OCI-LY7 (cell line): ENCODE measurements around the gene SYK. TPM values are rescaled to one million over a fixed set of nuclear protein-coding genes. Genes with fewer than 3 reads are reported as not detected.

Experiments used
- BruUV-seq: library from RNA; stranded (reverse); fragments of 400-500 nt; replicated peaks from 2 replicates; lab custom pipeline; 2021; lab: Mats Ljungman, UMichigan
- CTCF ChIA-PET: fragments of 300-600 bp; sonication (Branson Sonifier 250); formaldehyde crosslinking; loops from one replicate; lab custom pipeline; 2022; ENCODE audit warnings: antibody characterized with exemption; ENCODE audit not compliant: unreplicated experiment; lab: Charles Lee
- POLR2A ChIA-PET: fragments of 300-600 bp; sonication (Branson Sonifier 250); formaldehyde crosslinking; loops from one replicate; lab custom pipeline; 2022; ENCODE audit warnings: antibody characterized with exemption; lab: Charles Lee
- DNase-seq: peaks from one replicate; pipeline ENCODE4 v3.0.0-alpha.2; 2015; ENCODE audit warnings: low spot score
- H2AFZ ChIP-seq: fragments of 200-600 bp; sonication (generic), shearing (Covaris generic); 2 replicates; pipeline ENCODE4 v1.6.1; 2014; ENCODE audit warnings: mild to moderate bottlenecking, antibody characterized with exemption, low read length, moderate library complexity
- H3K27ac ChIP-seq: fragments of 200-600 bp; sonication (generic); 2 replicates; pipeline ENCODE4 v1.5.1; 2014; ENCODE audit warnings: mixed run types, low read depth, mild to moderate bottlenecking, moderate library complexity, low read length, inconsistent platforms; ENCODE audit not compliant: poor library complexity, severe bottlenecking
- H3K36me3 ChIP-seq: fragments of 200-600 bp; sonication (generic); 2 replicates; pipeline ENCODE4 v1.6.1; 2014; ENCODE audit warnings: mild to moderate bottlenecking, antibody characterized with exemption, low read length, moderate library complexity, mixed read lengths; ENCODE audit not compliant: insufficient read depth
- H3K4me1 ChIP-seq: fragments of 200-600 bp; sonication (generic); 2 replicates; pipeline ENCODE4 v1.5.1; 2014; ENCODE audit warnings: mild to moderate bottlenecking, low read length; ENCODE audit not compliant: insufficient read depth, poor library complexity, severe bottlenecking
- H3K4me2 ChIP-seq: fragments of 200-600 bp; sonication (generic); 2 replicates; pipeline ENCODE4 v1.6.1; 2014; ENCODE audit warnings: mild to moderate bottlenecking, low read length
- H3K4me3 ChIP-seq: fragments of 200-600 bp; sonication (generic); 2 replicates; pipeline ENCODE4 v1.5.1; 2014; ENCODE audit warnings: mild to moderate bottlenecking, low read depth, low read length; ENCODE audit not compliant: poor library complexity, severe bottlenecking
- H3K79me2 ChIP-seq: fragments of 200-600 bp; sonication (generic); 2 replicates; pipeline ENCODE4 v1.6.1; 2016; ENCODE audit warnings: low read depth, mild to moderate bottlenecking, low read length, moderate library complexity, mixed read lengths; ENCODE audit not compliant: insufficient read depth
- H3K9me2 ChIP-seq: fragments of 200-600 bp; sonication (generic); 2 replicates; pipeline ENCODE4 v1.6.1; 2016; ENCODE audit warnings: mild to moderate bottlenecking, low read length, mixed read lengths; ENCODE audit not compliant: insufficient read depth
- H3K9me3 ChIP-seq: fragments of 200-600 bp; sonication (generic); 2 replicates; pipeline ENCODE4 v1.6.1; 2014; ENCODE audit warnings: mild to moderate bottlenecking, mixed run types, low read length, mixed read lengths
- H4K20me1 ChIP-seq: fragments of 200-600 bp; sonication (generic); 2 replicates; pipeline ENCODE4 v1.6.1; 2014; ENCODE audit warnings: mild to moderate bottlenecking, antibody characterized with exemption, low read length, moderate library complexity, mixed read lengths; ENCODE audit not compliant: insufficient read depth
- EZH2phosphoT487 ChIP-seq: fragments of 200-600 bp; sonication (generic); IDR thresholded peaks from 2 replicates; pipeline ENCODE4 v1.6.1; 2018; ENCODE audit warnings: low read depth, borderline replicate concordance, mild to moderate bottlenecking, mixed run types, antibody characterized with exemption, low read length, moderate library complexity, mixed read lengths
- intact Hi-C: fragments of 100-400 bp; cut with micrococcal nuclease; formaldehyde crosslinking; loops from one replicate; pipeline ENCODE4 v1.10.0; 2022; ENCODE audit not compliant: unreplicated experiment
- total RNA-seq, 2 experiments: library from RNA; depleted of rRNA in 1 of 2; stranded (reverse); fragments of >200 nt in 1 of 2; shearing (Covaris generic) in 1 of 2; gene quantifications; 2 replicates each; pipeline ENCODE4 v1.2.3, GENCODE V29; 2014 to 2022
- TF ChIP-seq, protein P1 (sequence below): fragments of 200-600 bp; sonication (generic); conservative IDR thresholded peaks from 2 replicates; pipeline ENCODE4 v1.5.1; 2014; ENCODE audit warnings: mild to moderate bottlenecking, antibody characterized with exemption, low read length, moderate library complexity, mixed read lengths

The SYK gene
- total RNA-seq, 2 experiments from 2014 or later: 112 to 175 TPM

DNA sequence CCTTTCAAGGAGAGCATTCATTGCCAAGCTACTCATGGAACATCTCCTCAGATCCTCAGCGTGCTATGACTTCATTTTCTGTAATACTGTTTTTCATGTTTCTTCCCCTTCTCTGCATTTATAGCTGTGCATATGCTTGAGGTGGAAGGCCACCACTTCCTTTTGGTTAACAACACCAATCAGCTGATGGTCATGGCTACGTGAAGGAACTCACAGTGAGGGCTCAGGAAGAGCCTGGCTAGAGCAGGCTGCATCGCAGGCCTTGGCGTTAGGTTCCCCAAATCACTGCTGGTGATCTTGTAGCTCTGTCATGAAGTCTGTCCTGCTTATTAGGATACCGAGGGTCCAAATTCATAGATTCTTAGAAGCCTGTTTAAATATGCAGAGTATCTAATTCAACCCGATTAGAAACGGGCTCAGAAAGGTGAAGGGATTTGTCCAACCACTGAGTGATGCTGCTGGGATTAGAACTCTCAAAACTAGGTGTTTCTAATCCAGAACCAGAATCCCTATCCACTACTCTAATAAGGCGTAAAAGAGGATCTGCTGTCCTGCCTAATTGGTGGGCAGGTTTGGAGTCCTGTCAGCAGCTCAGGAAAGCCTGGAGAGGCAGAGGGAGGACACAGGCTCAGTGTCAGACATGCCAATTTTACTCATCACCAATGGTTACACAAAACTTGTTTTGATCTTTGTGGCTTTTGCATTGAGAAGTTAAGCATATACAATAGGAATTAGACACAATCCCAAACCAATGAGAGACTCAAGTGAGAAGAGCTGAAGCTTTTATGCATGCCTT is 7.5 kb downstream of the SYK start:
- Histone ChIP-seq H3K27ac (peak overlapping the region; percentile 95), H3K36me3 (peaks cover 49% of the 10 kb centered on the region), H2AFZ (no peak overlapping the region), H3K9me2 (no peaks in the 10 kb centered on the region), H4K20me1 (peaks cover 5% of the 10 kb centered on the region; the same call in 1 of the 2 replicates), H3K4me1 (peaks cover 98% of the 10 kb centered on the region), H3K4me2 (peak overlapping the region; percentile 91), H3K79me2 (peaks cover 100% of the 10 kb centered on the region), H3K9me3 (no peaks in the 10 kb centered on the region), H3K4me3 (peak overlapping the region; percentile 8)
- intact Hi-C loops: loop anchor here (10.0 kb wide), 2 partner anchors 1064 to 1494 kb away; partner anchors contain the start of genes CKS2 and SECISBP2
- ChIA-PET CTCF (interaction anchor here (0.6 kb wide), 1 partner anchor 918 kb away, joined by 3 read pairs; no protein-coding TSS in a partner anchor), POLR2A (interaction anchor here (1.0 to 3.4 kb wide), 4 partner anchors 8 to 72 kb away, joined by 4 to 38 read pairs (median 8); partner anchors contain the start of gene SYK)
- DNase-seq: peak; percentile 36
- TF ChIP-seq EZH2phosphoT487: no peak
- TF ChIP-seq, protein P1, sequence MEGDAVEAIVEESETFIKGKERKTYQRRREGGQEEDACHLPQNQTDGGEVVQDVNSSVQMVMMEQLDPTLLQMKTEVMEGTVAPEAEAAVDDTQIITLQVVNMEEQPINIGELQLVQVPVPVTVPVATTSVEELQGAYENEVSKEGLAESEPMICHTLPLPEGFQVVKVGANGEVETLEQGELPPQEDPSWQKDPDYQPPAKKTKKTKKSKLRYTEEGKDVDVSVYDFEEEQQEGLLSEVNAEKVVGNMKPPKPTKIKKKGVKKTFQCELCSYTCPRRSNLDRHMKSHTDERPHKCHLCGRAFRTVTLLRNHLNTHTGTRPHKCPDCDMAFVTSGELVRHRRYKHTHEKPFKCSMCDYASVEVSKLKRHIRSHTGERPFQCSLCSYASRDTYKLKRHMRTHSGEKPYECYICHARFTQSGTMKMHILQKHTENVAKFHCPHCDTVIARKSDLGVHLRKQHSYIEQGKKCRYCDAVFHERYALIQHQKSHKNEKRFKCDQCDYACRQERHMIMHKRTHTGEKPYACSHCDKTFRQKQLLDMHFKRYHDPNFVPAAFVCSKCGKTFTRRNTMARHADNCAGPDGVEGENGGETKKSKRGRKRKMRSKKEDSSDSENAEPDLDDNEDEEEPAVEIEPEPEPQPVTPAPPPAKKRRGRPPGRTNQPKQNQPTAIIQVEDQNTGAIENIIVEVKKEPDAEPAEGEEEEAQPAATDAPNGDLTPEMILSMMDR: no peak
- no TSS peak for BruUV-seq

- H3K4me2 ChIP-seq: peak overlapping the region; percentile 91
- H3K27ac ChIP-seq: peak overlapping the region; percentile 95
- no peak overlapping the region for H2AFZ ChIP-seq
- H3K9me3 ChIP-seq: no peaks in the 10 kb centered on the region
- peaks cover 49% of the 10 kb centered on the region for H3K36me3 ChIP-seq
- H3K4me1 ChIP-seq: peaks cover 100% of the 10 kb centered on the region
- peaks cover 98% of the 10 kb centered on the region for H3K79me2 ChIP-seq
- ChIA-PET POLR2A (interaction anchor here (0.7 to 3.4 kb wide), 7 partner anchors 9 to 28 kb away, joined by 3 to 38 read pairs (median 7); partner anchors contain the start of gene SYK), CTCF (no interaction called here)
- DNase-seq: no peak
- H3K9me2 ChIP-seq: no peaks in the 10 kb centered on the region
- BruUV-seq: no TSS peak
- TF ChIP-seq, protein P1: no peak
- no peak for TF ChIP-seq EZH2phosphoT487
- H4K20me1 ChIP-seq: peaks cover 5% of the 10 kb centered on the region; the same call in 1 of the 2 replicates
- intact Hi-C loops: no loop called here
- H3K4me3 ChIP-seq: peak overlapping the region; percentile 37
Measured at GRCh38 chr9:90810691-90811090, 9.1 kb downstream of the SYK start.
